AG04449 (cell line): ENCODE data around the gene GPR108.

Experiments used
- CTCF ChIA-PET: fragments of 350-600 bp; formaldehyde crosslinking; extraction: SDS; loops from one replicate; lab custom pipeline; 2021; ENCODE audit warnings: antibody characterized with exemption; lab: Yijun Ruan, JAX
- POLR2A ChIA-PET: fragments of 400-600, 350-600 bp; formaldehyde crosslinking; extraction: SDS; loops from one replicate; lab custom pipeline; 2020; ENCODE audit warnings: antibody characterized with exemption, inconsistent platforms; lab: Yijun Ruan, JAX
- DNase-seq: peaks from one replicate; pipeline ENCODE4 v3.0.0-alpha.2; 2010; ENCODE audit warnings: low read depth, low spot score
- H3K4me3 ChIP-seq: 2 replicates; pipeline ENCODE4 v1.5.1; 2011; ENCODE audit warnings: low read depth, mild to moderate bottlenecking, control low read depth, low read length
- TF ChIP-seq, protein P1 (sequence below): IDR thresholded peaks from one replicate; pipeline ENCODE4 v1.5.1; 2011; ENCODE audit warnings: mild to moderate bottlenecking, moderate library complexity, low read length, control low read depth, inconsistent platforms; ENCODE audit not compliant: insufficient read depth; ENCODE audit errors: missing control alignments

GPR108 gene

DNA sequence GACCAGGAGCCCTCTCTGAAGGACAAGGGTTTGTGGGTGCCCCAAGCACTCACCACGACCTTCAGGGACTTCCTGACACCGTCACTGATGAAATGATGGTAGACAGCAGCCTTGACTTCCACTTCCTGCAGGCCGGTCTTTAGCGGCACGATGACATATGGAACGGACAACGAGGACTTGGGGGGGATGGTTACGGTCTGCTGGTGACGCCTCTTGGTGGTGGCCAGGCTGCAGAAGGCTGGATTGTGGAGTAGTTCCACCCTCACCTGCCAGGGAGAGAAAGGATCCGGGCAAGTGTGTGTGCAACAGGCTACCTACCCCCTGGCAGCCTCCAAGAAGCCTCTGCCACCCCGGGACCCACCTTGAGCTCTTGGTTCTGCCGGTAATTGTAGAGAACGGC lies 40.1 kb downstream of the GPR108 start:
- CTCF ChIA-PET: no interaction called here
- POLR2A ChIA-PET: no interaction called here
- TF ChIP-seq, protein P1, sequence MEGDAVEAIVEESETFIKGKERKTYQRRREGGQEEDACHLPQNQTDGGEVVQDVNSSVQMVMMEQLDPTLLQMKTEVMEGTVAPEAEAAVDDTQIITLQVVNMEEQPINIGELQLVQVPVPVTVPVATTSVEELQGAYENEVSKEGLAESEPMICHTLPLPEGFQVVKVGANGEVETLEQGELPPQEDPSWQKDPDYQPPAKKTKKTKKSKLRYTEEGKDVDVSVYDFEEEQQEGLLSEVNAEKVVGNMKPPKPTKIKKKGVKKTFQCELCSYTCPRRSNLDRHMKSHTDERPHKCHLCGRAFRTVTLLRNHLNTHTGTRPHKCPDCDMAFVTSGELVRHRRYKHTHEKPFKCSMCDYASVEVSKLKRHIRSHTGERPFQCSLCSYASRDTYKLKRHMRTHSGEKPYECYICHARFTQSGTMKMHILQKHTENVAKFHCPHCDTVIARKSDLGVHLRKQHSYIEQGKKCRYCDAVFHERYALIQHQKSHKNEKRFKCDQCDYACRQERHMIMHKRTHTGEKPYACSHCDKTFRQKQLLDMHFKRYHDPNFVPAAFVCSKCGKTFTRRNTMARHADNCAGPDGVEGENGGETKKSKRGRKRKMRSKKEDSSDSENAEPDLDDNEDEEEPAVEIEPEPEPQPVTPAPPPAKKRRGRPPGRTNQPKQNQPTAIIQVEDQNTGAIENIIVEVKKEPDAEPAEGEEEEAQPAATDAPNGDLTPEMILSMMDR: no peak
- no peak overlapping the region for H3K4me3 ChIP-seq
- DNase-seq: no peak

DNA sequence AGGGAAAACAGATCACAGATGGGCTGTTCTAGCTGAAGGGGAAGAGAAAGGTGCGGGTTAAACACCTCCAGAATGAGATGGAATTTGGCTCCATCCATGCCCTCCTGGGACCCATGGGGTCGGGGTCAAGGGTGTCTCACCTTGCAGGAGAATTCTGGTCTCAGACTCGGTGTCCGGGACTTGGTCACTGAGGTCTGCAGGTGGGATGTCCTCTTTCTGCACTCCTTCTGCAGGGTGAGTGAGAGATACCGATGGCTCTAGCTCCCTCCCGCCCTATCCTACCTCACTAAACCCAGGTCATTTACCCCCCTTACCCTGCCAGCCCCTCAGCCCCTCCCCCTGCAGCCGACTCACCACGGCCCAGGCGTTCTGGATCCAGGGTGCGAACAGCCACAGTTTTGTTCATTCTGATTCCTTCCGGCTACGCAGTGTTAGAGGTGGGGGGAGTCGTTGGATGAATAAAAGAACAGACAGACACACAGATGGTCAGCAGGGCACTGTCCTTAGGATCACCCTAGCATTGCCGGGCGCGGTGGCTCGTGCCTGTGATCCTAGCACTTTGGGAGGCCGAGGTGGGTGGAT lies 41.0 kb downstream of the GPR108 start:
- CTCF ChIA-PET: no interaction called here
- DNase-seq: no peak
- TF ChIP-seq, protein P1: no peak

DNA sequence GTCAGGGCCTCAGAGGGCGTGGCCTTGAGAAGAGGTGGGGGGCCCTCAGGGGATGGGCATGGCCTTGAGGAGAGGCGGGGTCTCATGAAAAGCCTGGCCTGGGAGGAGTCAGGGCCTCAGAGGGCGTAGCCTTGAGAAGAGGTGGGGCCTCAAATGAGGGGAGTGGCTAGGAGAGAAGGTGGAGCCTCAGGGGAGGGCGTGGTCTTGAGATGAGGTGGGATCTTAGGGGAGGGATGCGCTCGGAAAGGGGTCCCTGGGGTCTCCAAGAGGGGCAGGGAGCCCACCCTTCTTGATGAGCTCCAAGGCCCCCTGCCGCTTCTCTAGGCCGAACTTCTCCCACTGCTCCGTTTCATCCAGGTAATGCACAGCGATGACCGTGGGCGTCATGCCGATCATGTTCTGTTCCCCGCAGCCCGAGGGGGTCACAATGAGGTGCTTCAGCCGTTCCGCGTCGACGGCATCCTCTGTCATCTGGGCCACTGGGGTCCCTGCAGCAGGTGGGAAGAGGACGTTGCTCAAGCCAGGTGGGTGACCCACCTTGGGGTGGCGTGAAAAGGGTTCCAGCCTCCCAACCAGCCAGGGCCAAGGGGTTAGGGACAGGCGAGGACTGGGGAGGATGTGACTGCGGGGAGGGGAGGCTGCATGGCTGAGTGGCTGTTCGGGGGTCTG lies 43.1 kb downstream of the GPR108 start:
- no peak overlapping the region for H3K4me3 ChIP-seq
- DNase-seq: no peak
- ChIA-PET CTCF (no interaction called here), POLR2A (no interaction called here)
- TF ChIP-seq, protein P1: no peak

More for the DNA sequence above, 41.0 kb downstream of the GPR108 start:
- POLR2A ChIA-PET: no interaction called here
- no peak overlapping the region for H3K4me3 ChIP-seq

DNA sequence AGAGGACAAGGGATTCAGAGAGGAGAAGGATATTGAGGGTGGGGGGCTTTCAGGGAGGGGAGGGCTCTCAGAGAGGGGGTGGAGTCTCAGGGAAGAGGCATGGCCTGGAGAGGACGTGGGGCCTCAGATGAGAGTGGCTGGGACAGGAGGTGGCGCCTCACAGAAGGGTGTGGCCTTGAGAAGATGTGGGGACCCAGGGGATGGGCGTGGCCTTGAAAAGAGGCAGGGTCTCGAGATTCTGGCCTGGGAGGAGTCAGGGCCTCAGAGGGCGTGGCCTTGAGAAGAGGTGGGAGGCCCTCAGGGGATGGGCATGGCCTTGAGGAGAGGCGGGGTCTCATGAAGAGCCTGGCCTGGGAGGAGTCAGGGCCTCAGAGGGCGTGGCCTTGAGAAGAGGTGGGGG lies 43.7 kb downstream of the GPR108 start:
- H3K4me3 ChIP-seq: no peak overlapping the region
- DNase-seq: no peak
- ChIA-PET CTCF (no interaction called here), POLR2A (no interaction called here)
- TF ChIP-seq, protein P1: no peak

DNA sequence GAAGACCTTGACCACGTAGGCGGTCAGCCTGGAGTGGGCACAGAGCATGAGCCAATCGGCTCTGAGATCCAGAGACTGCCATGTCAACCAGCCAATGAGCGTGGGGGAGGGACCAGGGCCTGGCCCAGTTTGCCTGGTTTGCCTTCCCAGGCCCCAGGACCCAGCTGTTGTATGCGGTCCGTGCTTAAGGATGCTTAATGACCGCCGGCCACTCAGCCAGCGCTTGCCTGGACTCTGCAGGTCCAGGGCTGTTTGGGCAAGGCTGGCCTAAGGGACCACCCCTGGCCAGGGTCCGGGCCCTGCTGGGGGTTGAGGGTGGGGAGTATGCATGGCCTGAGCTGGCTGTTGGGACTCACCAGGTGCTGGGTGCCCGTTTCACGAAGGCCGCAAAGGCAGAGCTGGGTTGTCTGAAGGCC lies 44.3 kb downstream of the GPR108 start:
- ChIA-PET POLR2A (no interaction called here), CTCF (no interaction called here)
- no peak overlapping the region for H3K4me3 ChIP-seq
- TF ChIP-seq, protein P1: no peak
- no peak for DNase-seq

DNA sequence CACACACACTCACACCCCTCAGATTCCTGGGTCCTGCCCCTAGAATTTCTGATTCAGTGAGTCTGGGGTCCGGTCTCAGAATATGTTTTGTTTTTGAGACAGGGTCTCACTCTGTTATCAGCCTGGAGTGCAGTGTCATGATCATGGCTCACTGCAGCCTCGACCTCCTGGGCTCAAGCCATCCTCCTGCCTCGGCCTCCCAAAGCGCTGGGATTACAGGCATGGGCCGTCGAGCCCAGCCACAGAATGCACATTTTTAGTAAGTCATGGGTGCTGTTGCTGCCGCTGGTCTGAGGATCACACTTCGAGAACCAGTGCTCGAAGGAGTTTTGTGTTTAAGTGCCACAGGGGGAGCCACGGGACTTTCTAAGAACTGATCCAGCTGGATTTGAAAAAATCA lies 45.4 kb downstream of the GPR108 start:
- no peak for DNase-seq
- POLR2A ChIA-PET: no interaction called here
- TF ChIP-seq, protein P1: no peak
- CTCF ChIA-PET: no interaction called here
- H3K4me3 ChIP-seq: no peak overlapping the region
